ENCODE data around the gene CDH23. TPM values are rescaled to one million over a fixed set of nuclear protein-coding genes. Genes with fewer than 3 reads are reported as not detected.

The CDH23 gene
- total RNA-seq, 1 experiment from 2014 or later, result 7.8 TPM

DNA sequence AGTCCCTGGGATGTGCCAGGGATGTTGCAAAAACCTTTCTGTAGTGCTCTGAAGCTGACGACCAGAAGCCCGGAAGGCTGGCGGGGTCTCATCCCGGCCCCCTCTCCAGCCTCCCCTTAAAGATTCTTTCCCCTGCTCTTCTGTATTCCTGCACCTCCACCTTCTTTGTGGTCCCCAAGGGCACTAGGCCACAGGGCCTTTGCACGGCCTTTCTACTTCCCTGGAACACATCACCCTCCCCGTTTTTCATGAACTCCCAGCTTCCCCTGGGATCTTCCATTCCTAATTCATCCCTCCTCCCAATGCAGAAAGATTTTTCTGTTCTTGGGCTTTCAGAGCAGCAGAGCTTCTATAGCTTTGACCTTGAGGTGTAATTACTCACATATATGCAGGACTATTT, 127.0 kb downstream of the CDH23 start:
- ChIA-PET POLR2A (ENCODE audit: unreplicated experiment) (no interaction called here), CTCF (interaction anchor here (0.6 kb wide), 1 partner anchor 184 kb away, joined by 4 read pairs; no protein-coding TSS in a partner anchor)
- Histone ChIP-seq H3K9me2 (ENCODE audit: insufficient read depth) (no peaks in the 10 kb centered on the region), H3K27me3 (ENCODE audit: insufficient read depth, low read depth) (no peaks in the 10 kb centered on the region), H3K4me2 (no peak overlapping the region), H3K4me1 (replicated peaks; ENCODE audit: insufficient read depth) (no peaks in the 10 kb centered on the region), H4K20me1 (ENCODE audit: insufficient read depth) (no peaks in the 10 kb centered on the region), H3K4me3 (no peak overlapping the region), H3K9me3 (ENCODE audit: insufficient read depth, low read depth) (no peaks in the 10 kb centered on the region), H3K36me3 (ENCODE audit: low read depth) (no peaks in the 10 kb centered on the region), H3F3A (ENCODE audit: insufficient read depth, low read depth) (no peaks in the 10 kb centered on the region), H3K79me2 (ENCODE audit: low read depth) (no peaks in the 10 kb centered on the region), H2AFZ (no peak overlapping the region), H3K27ac (no peak overlapping the region)
- intact Hi-C loops (cut with micrococcal nuclease; ENCODE audit: unreplicated experiment), result no loop called here
- TF ChIP-seq EZH2 (IDR thresholded peaks at IDR 0.05; ENCODE audit: low read depth), result no peak
- TF ChIP-seq, protein P1, sequence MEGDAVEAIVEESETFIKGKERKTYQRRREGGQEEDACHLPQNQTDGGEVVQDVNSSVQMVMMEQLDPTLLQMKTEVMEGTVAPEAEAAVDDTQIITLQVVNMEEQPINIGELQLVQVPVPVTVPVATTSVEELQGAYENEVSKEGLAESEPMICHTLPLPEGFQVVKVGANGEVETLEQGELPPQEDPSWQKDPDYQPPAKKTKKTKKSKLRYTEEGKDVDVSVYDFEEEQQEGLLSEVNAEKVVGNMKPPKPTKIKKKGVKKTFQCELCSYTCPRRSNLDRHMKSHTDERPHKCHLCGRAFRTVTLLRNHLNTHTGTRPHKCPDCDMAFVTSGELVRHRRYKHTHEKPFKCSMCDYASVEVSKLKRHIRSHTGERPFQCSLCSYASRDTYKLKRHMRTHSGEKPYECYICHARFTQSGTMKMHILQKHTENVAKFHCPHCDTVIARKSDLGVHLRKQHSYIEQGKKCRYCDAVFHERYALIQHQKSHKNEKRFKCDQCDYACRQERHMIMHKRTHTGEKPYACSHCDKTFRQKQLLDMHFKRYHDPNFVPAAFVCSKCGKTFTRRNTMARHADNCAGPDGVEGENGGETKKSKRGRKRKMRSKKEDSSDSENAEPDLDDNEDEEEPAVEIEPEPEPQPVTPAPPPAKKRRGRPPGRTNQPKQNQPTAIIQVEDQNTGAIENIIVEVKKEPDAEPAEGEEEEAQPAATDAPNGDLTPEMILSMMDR (conservative IDR thresholded peaks at IDR 0.05), result no peak
- no TSS peak for BruUV-seq (replicated peaks)
- DNase-seq, result no peak

DNA sequence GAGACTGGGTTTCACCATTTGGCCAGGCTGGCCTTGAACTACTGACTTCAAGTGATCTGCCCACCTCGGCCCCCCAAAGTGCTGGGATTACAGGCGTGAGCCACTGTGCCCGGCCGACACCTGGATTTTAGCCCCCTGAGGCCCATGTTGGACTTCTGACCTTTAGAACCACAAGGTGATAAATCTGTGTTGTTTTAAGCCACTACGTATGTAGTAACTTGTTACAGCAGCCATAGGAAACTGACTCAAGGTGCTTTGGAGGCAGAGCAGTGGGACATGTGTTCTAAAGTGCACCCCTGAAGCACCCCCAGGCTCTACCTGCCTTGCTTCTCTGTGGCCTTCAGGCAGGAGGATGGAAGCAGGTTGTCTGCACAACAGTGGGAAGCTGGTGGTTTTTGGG, 128.4 kb downstream of the CDH23 start:
- no peak overlapping the region for H3K4me2 ChIP-seq
- H3K27ac ChIP-seq, result no peak overlapping the region
- intact Hi-C loops (cut with micrococcal nuclease; ENCODE audit: unreplicated experiment), result no loop called here
- TF ChIP-seq EZH2 (IDR thresholded peaks at IDR 0.05; ENCODE audit: low read depth), result no peak
- TF ChIP-seq, protein P1 (conservative IDR thresholded peaks at IDR 0.05), result no peak
- H3K9me2 ChIP-seq (ENCODE audit: insufficient read depth), result no peaks in the 10 kb centered on the region
- no peaks in the 10 kb centered on the region for H3K27me3 ChIP-seq (ENCODE audit: insufficient read depth, low read depth)
- no peaks in the 10 kb centered on the region for H3K4me1 ChIP-seq (replicated peaks; ENCODE audit: insufficient read depth)
- H4K20me1 ChIP-seq (ENCODE audit: insufficient read depth), result no peaks in the 10 kb centered on the region
- no peak for DNase-seq
- H3F3A ChIP-seq (ENCODE audit: insufficient read depth, low read depth), result no peaks in the 10 kb centered on the region
- ChIA-PET CTCF (no interaction called here), POLR2A (ENCODE audit: unreplicated experiment) (no interaction called here)
- H3K9me3 ChIP-seq (ENCODE audit: insufficient read depth, low read depth), result no peaks in the 10 kb centered on the region
- H3K79me2 ChIP-seq (ENCODE audit: low read depth), result no peaks in the 10 kb centered on the region
- no peak overlapping the region for H2AFZ ChIP-seq
- BruUV-seq (replicated peaks), result no TSS peak
- H3K4me3 ChIP-seq, result no peak overlapping the region
- H3K36me3 ChIP-seq (ENCODE audit: low read depth), result no peaks in the 10 kb centered on the region

DNA sequence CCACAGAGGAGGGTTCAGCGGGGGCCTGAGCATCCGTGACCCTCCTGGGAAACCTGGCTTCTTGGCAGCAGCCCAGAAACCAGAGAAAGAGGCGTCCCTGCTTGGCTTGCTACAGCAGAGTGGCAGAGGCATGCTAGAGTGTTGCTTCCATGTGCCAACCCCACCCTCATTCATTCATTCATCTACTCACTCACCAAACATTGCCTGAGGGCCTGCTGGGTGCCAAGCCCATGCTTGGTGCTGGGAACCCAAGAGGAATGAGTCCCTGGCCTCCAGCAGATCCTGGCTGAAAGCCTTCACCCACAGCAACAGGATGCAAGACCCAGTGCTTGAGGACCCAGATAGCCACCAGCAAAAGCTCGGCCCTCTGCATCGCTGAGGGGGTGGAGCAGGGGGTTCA, 129.0 kb downstream of the CDH23 start:
- ChIA-PET CTCF (no interaction called here), POLR2A (ENCODE audit: unreplicated experiment) (no interaction called here)
- H3K9me3 ChIP-seq (ENCODE audit: insufficient read depth, low read depth), result no peaks in the 10 kb centered on the region
- no peak overlapping the region for H3K4me3 ChIP-seq
- H3K79me2 ChIP-seq (ENCODE audit: low read depth), result no peaks in the 10 kb centered on the region
- no peaks in the 10 kb centered on the region for H3K9me2 ChIP-seq (ENCODE audit: insufficient read depth)
- intact Hi-C loops (cut with micrococcal nuclease; ENCODE audit: unreplicated experiment), result no loop called here
- no peaks in the 10 kb centered on the region for H3K27me3 ChIP-seq (ENCODE audit: insufficient read depth, low read depth)
- H3F3A ChIP-seq (ENCODE audit: insufficient read depth, low read depth), result no peaks in the 10 kb centered on the region
- no peak for TF ChIP-seq EZH2 (IDR thresholded peaks at IDR 0.05; ENCODE audit: low read depth)
- TF ChIP-seq, protein P1 (conservative IDR thresholded peaks at IDR 0.05), result no peak
- H3K4me1 ChIP-seq (replicated peaks; ENCODE audit: insufficient read depth), result no peaks in the 10 kb centered on the region
- H3K27ac ChIP-seq, result no peak overlapping the region
- BruUV-seq (replicated peaks), result no TSS peak
- no peak overlapping the region for H3K4me2 ChIP-seq
- peak in 1 of 2 experiments; percentile 59 for DNase-seq
- H4K20me1 ChIP-seq (ENCODE audit: insufficient read depth), result no peaks in the 10 kb centered on the region
- H3K36me3 ChIP-seq (ENCODE audit: low read depth), result no peaks in the 10 kb centered on the region
- no peak overlapping the region for H2AFZ ChIP-seq
